Measurements from ENCODE around the gene NRBP1.

- no peak for TF ChIP-seq CTCF (IDR thresholded peaks at IDR 0.05)
- TF ChIP-seq POLR2AphosphoS5 (IDR thresholded peaks at IDR 0.05), result no peak
- no peak for TF ChIP-seq EP300 (IDR thresholded peaks at IDR 0.05; ENCODE audit: low read depth)
Measured at GRCh38 chr2:27416151-27416550, 12.3 kb upstream of the NRBP1 start.
